Hematopoietic multipotent progenitor cell treated with erythropoietin and hydrocortisone succinate and interleukin-3 and kit ligand, for 15 days (in vitro differentiated cells): Measurements from ENCODE around the gene TMEM98.
"Not testable (repeated sequence)": the region's sequence is repeated elsewhere in the genome, so short reads cannot be mapped to it uniquely, and the experiment has no call there.

ENCODE experiments used
- DNase-seq: peaks from one replicate; pipeline ENCODE4 v3.0.0-alpha.2; 2015; ENCODE audit warnings: low spot score

Gene TMEM98

GRCh38 chr17:32943206-32943605, 15.3 kb downstream of the TMEM98 start:
- no peak for DNase-seq

GRCh38 chr17:32943647-32944191, 15.8 kb downstream of the TMEM98 start:
- DNase-seq = no peak

- no peak for DNase-seq
Measured at GRCh38 chr17:32944248-32945020, 16.5 kb downstream of the TMEM98 start.

- DNase-seq = no peak
Measured at GRCh38 chr17:32946375-32947135, 18.6 kb downstream of the TMEM98 start.

GRCh38 chr17:32947736-32948135, 19.8 kb downstream of the TMEM98 start:
- no peak for DNase-seq

- DNase-seq = no peak
Measured at GRCh38 chr17:32949181-32949580, 21.2 kb downstream of the TMEM98 start.

- DNase-seq = not testable (repeated sequence)
Measured at GRCh38 chr17:32952491-32952890, 24.5 kb downstream of the TMEM98 start.

GRCh38 chr17:32953045-32953444, 25.1 kb downstream of the TMEM98 start:
- no peak for DNase-seq

GRCh38 chr17:32953857-32954256, 25.9 kb downstream of the TMEM98 start:
- DNase-seq = no peak

- DNase-seq = no peak
Measured at GRCh38 chr17:32954477-32954876, 26.5 kb downstream of the TMEM98 start.

- no peak for DNase-seq
Measured at GRCh38 chr17:32955155-32955554, 27.2 kb downstream of the TMEM98 start.

- no peak for DNase-seq
Measured at GRCh38 chr17:32956240-32956970, 28.5 kb downstream of the TMEM98 start.

- no peak for DNase-seq
Measured at GRCh38 chr17:32958418-32958817, 30.5 kb downstream of the TMEM98 start.

GRCh38 chr17:32960815-32961214, 32.9 kb downstream of the TMEM98 start:
- DNase-seq = no peak

- no peak for DNase-seq
Measured at GRCh38 chr17:32962320-32962711, 34.4 kb downstream of the TMEM98 start.

GRCh38 chr17:32964541-32964940, 36.6 kb downstream of the TMEM98 start:
- DNase-seq = no peak

GRCh38 chr17:32969231-32969630, 41.3 kb downstream of the TMEM98 start:
- not testable (repeated sequence) for DNase-seq

GRCh38 chr17:32970281-32970680, 42.3 kb downstream of the TMEM98 start:
- no peak for DNase-seq

GRCh38 chr17:32971171-32971570, 43.2 kb downstream of the TMEM98 start:
- peak; percentile 65 for DNase-seq

GRCh38 chr17:32976131-32976530, 48.2 kb downstream of the TMEM98 start:
- no peak for DNase-seq

- no peak for DNase-seq
Measured at GRCh38 chr17:32976605-32977004, 48.7 kb downstream of the TMEM98 start.

- DNase-seq = no peak
Measured at GRCh38 chr17:32980230-32980629, 52.3 kb downstream of the TMEM98 start.
